Ishikawa (cell line): ENCODE measurements around the gene PKP4.

ENCODE experiments used
- CEBPB ChIP-seq: IDR thresholded peaks from 2 replicates; pipeline ENCODE4 v1.6.1; 2012
- CREB1 ChIP-seq: IDR thresholded peaks from 2 replicates; pipeline ENCODE4 v1.6.1; 2012; ENCODE audit warnings: low read depth
- EGR1 ChIP-seq: IDR thresholded peaks from 2 replicates; pipeline ENCODE4 v1.6.1; 2012
- EP300 ChIP-seq: IDR thresholded peaks from 2 replicates; pipeline ENCODE4 v1.6.1; 2012; ENCODE audit warnings: borderline replicate concordance
- FOXM1 ChIP-seq: IDR thresholded peaks from 2 replicates; pipeline ENCODE4 v1.6.1; 2012; ENCODE audit warnings: low read depth, borderline replicate concordance
- NFIC ChIP-seq: IDR thresholded peaks from 2 replicates; pipeline ENCODE4 v1.6.1; 2012
- RAD21 ChIP-seq: IDR thresholded peaks from 2 replicates; pipeline ENCODE4 v1.6.1; 2012; ENCODE audit warnings: low read depth
- TAF1 ChIP-seq: IDR thresholded peaks from 2 replicates; pipeline ENCODE4 v1.6.1; 2012; ENCODE audit warnings: low read depth, mild to moderate bottlenecking
- TCF12 ChIP-seq: IDR thresholded peaks from 2 replicates; pipeline ENCODE4 v1.6.1; 2012; ENCODE audit warnings: low read depth
- TEAD4 ChIP-seq: IDR thresholded peaks from 2 replicates; pipeline ENCODE4 v1.6.1; 2012
- YY1 ChIP-seq: IDR thresholded peaks from 2 replicates; pipeline ENCODE4 v1.6.1; 2012; ENCODE audit warnings: low read depth
- ZBTB7A ChIP-seq: IDR thresholded peaks from 2 replicates; pipeline ENCODE4 v1.6.1; 2012; ENCODE audit warnings: low read depth
- TF ChIP-seq, protein P1 (sequence below): IDR thresholded peaks from 2 replicates; pipeline ENCODE4 v1.6.1; 2012
- TF ChIP-seq, protein P2 (sequence below): IDR thresholded peaks from 2 replicates; pipeline ENCODE4 v1.6.1; 2012; ENCODE audit warnings: low read depth, mild to moderate bottlenecking
- TF ChIP-seq, protein P3 (sequence below): IDR thresholded peaks from 2 replicates; pipeline ENCODE4 v1.6.1; 2012

The PKP4 gene

DNA sequence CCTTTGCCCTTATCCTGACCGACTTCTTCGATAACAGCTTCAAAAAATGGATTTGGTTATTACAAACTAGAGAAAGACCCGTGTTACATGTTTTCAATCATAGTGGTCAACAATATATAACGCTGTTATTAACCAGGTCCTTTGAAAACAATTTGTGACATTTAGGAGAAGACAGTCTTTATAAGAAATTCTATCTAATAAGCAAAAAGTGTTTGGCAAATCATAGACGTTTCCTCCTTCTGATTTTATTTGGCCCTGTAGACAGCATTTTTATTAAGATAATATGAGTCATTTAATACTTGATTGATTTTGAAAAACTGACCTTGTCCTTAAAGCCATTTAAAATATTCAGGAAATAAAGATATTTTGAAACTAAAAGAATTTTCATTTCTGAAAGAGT, 177.9 kb downstream of the PKP4 start:
- TF ChIP-seq NFIC (no peak), TEAD4 (no peak), RAD21 (no peak), ZBTB7A (no peak), EP300 (no peak)

- TF ChIP-seq EGR1 (no peak), EP300 (no peak), YY1 (no peak), CEBPB (no peak), ZBTB7A (no peak), RAD21 (no peak), TAF1 (no peak), TEAD4 (no peak), TCF12 (no peak), NFIC (no peak), FOXM1 (no peak)
- TF ChIP-seq, protein P1, sequence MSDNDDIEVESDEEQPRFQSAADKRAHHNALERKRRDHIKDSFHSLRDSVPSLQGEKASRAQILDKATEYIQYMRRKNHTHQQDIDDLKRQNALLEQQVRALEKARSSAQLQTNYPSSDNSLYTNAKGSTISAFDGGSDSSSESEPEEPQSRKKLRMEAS = no peak
- TF ChIP-seq, protein P2, sequence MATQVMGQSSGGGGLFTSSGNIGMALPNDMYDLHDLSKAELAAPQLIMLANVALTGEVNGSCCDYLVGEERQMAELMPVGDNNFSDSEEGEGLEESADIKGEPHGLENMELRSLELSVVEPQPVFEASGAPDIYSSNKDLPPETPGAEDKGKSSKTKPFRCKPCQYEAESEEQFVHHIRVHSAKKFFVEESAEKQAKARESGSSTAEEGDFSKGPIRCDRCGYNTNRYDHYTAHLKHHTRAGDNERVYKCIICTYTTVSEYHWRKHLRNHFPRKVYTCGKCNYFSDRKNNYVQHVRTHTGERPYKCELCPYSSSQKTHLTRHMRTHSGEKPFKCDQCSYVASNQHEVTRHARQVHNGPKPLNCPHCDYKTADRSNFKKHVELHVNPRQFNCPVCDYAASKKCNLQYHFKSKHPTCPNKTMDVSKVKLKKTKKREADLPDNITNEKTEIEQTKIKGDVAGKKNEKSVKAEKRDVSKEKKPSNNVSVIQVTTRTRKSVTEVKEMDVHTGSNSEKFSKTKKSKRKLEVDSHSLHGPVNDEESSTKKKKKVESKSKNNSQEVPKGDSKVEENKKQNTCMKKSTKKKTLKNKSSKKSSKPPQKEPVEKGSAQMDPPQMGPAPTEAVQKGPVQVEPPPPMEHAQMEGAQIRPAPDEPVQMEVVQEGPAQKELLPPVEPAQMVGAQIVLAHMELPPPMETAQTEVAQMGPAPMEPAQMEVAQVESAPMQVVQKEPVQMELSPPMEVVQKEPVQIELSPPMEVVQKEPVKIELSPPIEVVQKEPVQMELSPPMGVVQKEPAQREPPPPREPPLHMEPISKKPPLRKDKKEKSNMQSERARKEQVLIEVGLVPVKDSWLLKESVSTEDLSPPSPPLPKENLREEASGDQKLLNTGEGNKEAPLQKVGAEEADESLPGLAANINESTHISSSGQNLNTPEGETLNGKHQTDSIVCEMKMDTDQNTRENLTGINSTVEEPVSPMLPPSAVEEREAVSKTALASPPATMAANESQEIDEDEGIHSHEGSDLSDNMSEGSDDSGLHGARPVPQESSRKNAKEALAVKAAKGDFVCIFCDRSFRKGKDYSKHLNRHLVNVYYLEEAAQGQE = no peak
- TF ChIP-seq, protein P3, sequence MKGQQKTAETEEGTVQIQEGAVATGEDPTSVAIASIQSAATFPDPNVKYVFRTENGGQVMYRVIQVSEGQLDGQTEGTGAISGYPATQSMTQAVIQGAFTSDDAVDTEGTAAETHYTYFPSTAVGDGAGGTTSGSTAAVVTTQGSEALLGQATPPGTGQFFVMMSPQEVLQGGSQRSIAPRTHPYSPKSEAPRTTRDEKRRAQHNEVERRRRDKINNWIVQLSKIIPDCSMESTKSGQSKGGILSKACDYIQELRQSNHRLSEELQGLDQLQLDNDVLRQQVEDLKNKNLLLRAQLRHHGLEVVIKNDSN = no peak
Measured at GRCh38 chr2:158635961-158636601, 179.3 kb downstream of the PKP4 start.

DNA sequence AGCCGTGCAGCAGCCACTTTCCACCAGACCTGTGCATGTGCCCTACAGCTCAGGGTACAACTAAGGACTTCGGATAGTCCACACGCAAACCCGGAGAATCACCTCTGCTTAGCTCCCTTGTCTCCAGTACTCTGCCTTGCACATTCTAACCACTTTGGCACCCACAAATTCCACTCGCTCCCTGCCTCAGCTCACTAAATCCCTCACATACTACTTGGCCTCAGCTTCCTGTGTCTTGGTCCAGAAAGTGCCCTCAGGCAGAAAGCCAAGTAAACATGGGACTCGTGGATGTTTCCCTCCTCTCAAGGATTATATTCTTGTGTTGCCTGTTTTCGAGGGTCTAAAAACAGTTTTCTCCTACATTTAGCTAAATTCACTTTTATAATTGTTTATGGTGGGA, 180.6 kb downstream of the PKP4 start:
- no peak for TF ChIP-seq EP300
- TF ChIP-seq TAF1 = no peak

DNA sequence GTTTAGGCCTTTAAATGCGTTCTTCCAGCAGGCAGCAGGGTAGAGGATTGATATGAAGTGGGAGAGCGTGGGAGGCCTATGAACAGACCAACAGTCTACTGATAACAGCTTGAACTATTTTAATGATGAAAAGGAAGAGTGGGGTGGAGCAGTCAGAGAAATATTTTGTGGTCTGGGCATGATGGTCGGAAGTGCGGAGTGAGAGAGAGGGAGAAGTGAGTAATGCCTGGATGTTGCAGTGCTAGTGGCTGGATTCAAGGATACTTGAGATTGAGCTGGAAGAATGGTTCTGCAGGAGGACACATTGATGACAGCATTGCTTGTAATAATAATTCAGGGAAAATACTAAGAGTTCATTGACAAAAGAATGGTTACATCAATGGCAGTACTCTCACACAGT, 187.4 kb downstream of the PKP4 start:
- TF ChIP-seq TAF1 (no peak), NFIC (no peak), TCF12 (no peak), CREB1 (no peak), EP300 (no peak), TEAD4 (no peak), YY1 (no peak), CEBPB (no peak), EGR1 (no peak)
- TF ChIP-seq, protein P2 = no peak
- TF ChIP-seq, protein P3 = no peak
- TF ChIP-seq, protein P1 = no peak

- no peak for TF ChIP-seq NFIC
- no peak for TF ChIP-seq TEAD4
- TF ChIP-seq CEBPB = no peak
- TF ChIP-seq CREB1 = no peak
- TF ChIP-seq EP300 = no peak
- TF ChIP-seq, protein P1 = no peak
- TF ChIP-seq RAD21 = no peak
- no peak for TF ChIP-seq TAF1
- TF ChIP-seq, protein P3 = no peak
- TF ChIP-seq ZBTB7A = no peak
Measured at GRCh38 chr2:158645299-158645698, 188.5 kb downstream of the PKP4 start.
